Astrocyte (in vitro differentiated cells and primary cell): ENCODE data around the gene PTPRD.

Experiments
- EZH2 ChIP-seq: IDR thresholded peaks from 2 replicates; pipeline ENCODE4 v1.6.1; 2012; ENCODE audit warnings: mild to moderate bottlenecking, low read length, inconsistent platforms; ENCODE audit not compliant: insufficient read depth
- TF ChIP-seq, protein P1 (sequence below): IDR thresholded peaks from 2 replicates; pipeline ENCODE4 v1.5.1; 2011; ENCODE audit warnings: low read depth, mild to moderate bottlenecking, inconsistent platforms, low read length, moderate library complexity; ENCODE audit not compliant: insufficient read depth

DNA sequence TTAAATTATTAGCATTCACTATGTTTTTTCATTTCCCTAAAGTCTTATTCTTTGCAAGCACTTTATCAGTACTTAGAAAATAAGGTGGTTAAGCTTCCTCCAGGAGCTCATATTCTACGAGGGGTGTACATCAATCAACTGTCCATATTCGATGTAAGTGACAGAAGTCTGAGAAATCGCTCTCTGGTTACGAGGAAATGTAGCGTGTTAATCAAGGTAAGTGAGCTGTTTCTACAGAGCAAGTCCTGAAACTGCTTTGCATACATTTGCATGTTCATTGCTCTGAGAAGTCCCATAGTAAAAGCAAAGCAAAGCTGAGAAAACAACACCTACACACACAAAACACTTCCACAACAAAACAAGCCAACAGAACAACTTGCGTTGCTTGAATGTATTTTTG is 1919.3 kb downstream of the PTPRD start:
- TF ChIP-seq, protein P1, sequence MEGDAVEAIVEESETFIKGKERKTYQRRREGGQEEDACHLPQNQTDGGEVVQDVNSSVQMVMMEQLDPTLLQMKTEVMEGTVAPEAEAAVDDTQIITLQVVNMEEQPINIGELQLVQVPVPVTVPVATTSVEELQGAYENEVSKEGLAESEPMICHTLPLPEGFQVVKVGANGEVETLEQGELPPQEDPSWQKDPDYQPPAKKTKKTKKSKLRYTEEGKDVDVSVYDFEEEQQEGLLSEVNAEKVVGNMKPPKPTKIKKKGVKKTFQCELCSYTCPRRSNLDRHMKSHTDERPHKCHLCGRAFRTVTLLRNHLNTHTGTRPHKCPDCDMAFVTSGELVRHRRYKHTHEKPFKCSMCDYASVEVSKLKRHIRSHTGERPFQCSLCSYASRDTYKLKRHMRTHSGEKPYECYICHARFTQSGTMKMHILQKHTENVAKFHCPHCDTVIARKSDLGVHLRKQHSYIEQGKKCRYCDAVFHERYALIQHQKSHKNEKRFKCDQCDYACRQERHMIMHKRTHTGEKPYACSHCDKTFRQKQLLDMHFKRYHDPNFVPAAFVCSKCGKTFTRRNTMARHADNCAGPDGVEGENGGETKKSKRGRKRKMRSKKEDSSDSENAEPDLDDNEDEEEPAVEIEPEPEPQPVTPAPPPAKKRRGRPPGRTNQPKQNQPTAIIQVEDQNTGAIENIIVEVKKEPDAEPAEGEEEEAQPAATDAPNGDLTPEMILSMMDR, result no peak
- no peak for TF ChIP-seq EZH2
